MM.1S (cell line): ENCODE data around the gene CCDC150.

Experiments used
- EZH2phosphoT487 ChIP-seq: fragments of 300-600 bp; sonication (generic); IDR thresholded peaks from 2 replicates; pipeline ENCODE4 v1.6.1; 2018; ENCODE audit warnings: antibody characterized with exemption, low read length
- TF ChIP-seq, protein P1 (sequence below): fragments of 300-600 bp; sonication (generic); IDR thresholded peaks from 2 replicates; pipeline ENCODE4 v1.5.1; 2016; ENCODE audit warnings: antibody characterized with exemption, low read length, mixed read lengths

DNA sequence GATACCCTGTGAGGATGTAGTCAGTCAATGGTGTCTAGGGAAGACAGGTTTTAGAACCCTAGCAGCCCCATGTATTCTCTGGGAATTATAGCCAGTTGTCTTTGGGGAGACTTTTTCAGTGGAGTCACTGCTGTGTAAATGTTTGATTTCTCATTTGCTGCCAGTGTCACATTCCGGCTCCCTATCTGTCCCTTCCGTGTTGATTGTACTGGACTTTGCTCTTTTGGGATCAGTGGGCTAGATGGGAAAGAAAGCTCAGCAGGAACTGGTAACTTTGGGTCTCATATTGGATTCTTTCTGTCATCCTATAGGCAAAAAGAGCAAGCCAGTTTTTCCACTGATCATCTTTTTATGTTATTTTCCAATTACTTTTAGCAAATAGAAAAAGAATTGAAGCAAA, 89.9 kb downstream of the CCDC150 start:
- TF ChIP-seq, protein P1, sequence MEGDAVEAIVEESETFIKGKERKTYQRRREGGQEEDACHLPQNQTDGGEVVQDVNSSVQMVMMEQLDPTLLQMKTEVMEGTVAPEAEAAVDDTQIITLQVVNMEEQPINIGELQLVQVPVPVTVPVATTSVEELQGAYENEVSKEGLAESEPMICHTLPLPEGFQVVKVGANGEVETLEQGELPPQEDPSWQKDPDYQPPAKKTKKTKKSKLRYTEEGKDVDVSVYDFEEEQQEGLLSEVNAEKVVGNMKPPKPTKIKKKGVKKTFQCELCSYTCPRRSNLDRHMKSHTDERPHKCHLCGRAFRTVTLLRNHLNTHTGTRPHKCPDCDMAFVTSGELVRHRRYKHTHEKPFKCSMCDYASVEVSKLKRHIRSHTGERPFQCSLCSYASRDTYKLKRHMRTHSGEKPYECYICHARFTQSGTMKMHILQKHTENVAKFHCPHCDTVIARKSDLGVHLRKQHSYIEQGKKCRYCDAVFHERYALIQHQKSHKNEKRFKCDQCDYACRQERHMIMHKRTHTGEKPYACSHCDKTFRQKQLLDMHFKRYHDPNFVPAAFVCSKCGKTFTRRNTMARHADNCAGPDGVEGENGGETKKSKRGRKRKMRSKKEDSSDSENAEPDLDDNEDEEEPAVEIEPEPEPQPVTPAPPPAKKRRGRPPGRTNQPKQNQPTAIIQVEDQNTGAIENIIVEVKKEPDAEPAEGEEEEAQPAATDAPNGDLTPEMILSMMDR: no peak
- TF ChIP-seq EZH2phosphoT487: no peak
